ENCODE measurements around the gene APOA4.
"Not testable (repeated sequence)": the region's sequence is repeated elsewhere in the genome, so short reads cannot be mapped to it uniquely, and the experiment has no call there.

Gene APOA4

GRCh38 chr11:116829525-116830183, 6.5 kb upstream of the APOA4 start, which contains the start of gene APOC3:
APOC3 (plus strand) TSS chr11:116829907; CDS start chr11:116830583, 676 bp downstream.
- no peak for DNase-seq

DNA sequence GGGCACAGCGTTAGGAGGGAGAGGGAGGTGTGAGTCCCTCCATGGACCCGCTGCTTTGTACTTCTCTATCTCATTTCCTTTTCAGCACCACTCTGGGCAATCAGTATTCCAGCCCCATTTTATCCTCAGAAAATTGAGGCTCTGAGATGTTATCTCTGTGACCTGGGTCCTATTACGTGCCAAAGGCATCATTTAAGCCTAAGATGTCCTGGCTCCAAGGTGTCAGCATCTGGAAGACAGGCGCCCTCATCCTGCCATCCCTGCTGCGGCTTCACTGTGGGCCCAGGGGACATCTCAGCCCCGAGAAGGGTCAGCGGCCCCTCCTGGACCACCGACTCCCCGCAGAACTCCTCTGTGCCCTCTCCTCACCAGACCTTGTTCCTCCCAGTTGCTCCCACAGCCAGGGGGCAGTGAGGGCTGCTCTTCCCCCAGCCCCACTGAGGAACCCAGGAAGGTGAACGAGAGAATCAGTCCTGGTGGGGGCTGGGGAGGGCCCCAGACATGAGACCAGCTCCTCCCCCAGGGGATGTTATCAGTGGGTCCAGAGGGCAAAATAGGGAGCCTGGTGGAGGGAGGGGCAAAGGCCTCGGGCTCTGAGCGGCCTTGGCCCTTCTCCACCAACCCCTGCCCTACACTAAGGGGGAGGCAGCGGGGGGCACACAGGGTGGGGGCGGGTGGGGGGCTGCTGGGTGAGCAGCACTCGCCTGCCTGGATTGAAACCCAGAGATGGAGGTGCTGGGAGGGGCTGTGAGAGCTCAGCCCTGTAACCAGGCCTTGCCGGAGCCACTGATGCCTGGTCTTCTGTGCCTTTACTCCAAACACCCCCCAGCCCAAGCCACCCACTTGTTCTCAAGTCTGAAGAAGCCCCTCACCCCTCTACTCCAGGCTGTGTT, 5.8 kb upstream of the APOA4 start:
- DNase-seq = no peak

GRCh38 chr11:116827461-116827860, 4.4 kb upstream of the APOA4 start:
- no peak for DNase-seq

GRCh38 chr11:116826751-116827431, 3.8 kb upstream of the APOA4 start:
- DNase-seq = no peak

DNA sequence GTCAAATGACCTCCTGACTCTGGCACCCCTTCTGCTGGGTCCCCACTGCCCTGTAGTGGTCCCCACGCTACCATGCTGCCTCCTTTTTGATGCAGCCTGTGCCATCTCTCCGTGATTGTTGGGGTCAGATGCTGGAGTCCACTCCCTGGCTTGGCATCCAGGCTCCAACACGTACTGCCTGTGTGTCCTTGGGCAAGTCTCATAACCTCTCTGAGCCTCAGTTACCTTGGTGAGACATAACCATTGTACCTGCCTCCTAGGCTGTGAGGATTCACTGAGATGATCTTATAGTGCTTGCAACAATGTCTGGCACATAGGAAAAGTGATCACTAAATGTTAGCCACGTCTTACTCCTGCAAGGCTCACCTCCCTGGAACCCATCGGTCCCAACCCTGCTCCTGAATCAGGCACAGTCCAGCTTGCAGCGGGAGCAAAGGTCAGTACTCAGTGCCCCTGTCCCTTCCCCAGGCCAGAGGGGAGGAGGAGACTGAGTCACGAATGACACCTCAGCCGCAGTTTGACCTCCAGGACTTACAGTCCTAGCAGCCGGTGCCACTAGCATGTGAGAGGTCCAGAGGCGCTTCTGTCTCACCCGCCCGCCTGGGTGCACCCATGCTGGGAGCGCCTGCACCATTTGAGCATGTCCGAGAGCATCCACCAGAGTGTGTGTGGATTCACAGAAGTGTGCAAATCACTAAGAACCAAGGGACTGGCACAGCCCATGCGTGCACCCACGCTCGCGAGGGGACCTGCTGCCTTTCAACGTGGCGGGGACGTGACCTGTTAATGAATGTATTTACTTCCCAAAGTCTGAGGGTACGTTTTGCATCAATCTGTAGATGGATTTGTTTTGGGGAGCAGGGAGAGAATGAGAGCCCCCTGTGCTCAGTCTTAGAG, 3.0 kb upstream of the APOA4 start:
- DNase-seq = no peak

DNA sequence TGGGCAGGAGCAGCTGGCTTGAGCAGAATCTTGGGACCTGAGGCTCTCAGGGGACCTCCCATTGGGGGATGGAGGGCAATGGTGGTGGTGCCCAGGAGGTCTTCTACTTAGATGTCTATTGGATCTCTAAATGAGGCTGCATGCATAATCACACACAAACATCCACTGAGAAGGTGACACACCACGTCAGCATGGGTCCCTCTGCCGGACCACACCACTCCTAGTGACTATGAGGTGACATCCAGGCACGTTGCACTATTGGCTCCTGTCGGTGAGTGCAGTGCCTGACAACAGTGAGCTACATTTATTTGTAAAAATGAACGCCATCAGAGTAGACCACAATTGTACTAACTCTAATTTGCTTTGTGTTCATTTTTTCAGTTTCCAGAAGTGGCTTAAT, 2.3 kb upstream of the APOA4 start:
- DNase-seq = no peak

DNA sequence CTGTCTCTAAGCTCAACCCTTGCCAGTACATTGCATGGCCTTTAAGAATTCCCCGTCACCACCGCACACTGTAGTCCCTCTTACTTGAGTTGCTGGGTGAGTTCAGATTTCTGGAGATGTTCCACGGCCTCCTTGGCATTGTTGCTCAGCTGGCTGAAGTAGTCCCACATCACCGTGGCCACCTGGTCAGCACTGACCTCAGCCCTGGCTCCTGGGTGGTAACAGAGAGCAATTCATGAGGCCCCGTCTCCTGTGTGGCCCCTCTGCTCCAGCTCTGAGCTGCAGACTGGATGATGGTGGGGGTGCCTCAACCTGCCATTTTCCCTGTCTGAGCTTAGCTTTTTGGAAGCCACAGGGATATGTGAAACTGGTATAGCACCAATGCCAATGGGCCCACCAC, 529 bp downstream of the APOA4 start:
- DNase-seq = no peak

DNA sequence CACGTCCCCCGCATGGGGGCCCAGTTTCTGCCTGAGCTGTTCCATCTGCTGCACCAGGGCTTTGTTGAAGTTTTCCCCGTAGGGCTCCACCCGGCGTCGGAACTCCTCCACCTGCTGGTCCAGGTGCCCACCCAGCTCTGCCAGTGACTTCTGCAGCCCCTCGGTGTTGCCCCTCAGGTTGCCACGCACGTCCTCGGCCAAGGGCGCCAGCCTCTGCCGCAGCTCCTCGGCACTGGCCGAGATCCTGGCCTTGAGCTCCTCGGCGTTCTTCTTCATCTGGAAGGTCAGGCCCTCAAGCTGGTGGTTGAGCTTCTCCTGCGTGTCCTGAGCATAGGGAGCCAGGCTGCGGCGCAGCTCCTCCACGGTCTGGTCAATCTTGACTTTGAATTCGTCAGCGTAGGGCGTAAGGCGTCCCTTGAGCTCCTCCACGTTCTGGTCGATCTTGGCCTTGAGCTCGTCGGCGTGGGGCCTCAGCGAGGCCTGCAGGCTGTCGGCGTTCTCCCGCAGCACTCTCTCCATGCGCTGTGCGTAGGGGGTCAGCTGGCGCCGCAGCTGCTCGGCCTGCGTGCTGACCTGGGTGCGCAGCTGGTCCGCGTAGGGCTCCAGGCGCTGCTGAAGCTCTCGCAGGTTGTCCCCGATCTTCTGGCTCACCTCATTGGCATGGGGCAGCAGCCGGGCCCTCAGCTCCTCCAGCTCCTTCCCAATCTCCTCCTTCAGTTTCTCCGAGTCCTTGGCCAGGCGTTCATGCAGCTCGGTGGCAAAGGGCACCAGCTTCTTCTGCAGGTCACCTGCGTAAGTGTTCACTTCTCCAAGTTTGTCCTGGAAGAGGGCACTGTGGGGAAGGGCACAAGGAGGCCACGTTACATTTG, 1.8 kb downstream of the APOA4 start:
- DNase-seq = no peak

- no peak for DNase-seq
These were observed 4.1 kb downstream of the APOA4 start for GRCh38 chr11:116819049-116819448.

- DNase-seq = no peak
These were observed 8.6 kb downstream of the APOA4 start for GRCh38 chr11:116814502-116814901.

- DNase-seq = no peak
These were observed 9.2 kb downstream of the APOA4 start for GRCh38 chr11:116813781-116814471.

GRCh38 chr11:116813170-116813569, 9.9 kb downstream of the APOA4 start:
- DNase-seq = no peak

GRCh38 chr11:116812109-116812508, 11.0 kb downstream of the APOA4 start:
- no peak for DNase-seq

DNA sequence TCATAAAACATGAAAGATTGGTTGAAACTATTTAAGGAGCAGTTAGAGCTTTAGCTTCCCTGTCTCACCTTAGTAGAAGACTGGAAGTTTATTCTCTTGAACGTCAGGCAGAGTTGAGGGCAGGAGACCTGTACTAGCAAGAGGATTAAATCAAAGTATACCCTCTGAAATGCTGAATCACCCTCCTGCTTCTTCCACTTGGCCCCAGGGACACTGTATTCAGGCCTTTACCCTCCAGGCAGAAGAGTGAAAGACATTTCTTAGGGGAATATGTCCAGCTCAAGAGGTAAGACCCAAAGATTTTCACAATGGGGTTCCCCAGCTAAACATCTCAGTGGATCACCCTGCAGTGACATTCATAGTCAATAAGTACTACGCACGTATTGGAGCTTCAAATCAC, 11.9 kb downstream of the APOA4 start:
- DNase-seq = no peak

DNA sequence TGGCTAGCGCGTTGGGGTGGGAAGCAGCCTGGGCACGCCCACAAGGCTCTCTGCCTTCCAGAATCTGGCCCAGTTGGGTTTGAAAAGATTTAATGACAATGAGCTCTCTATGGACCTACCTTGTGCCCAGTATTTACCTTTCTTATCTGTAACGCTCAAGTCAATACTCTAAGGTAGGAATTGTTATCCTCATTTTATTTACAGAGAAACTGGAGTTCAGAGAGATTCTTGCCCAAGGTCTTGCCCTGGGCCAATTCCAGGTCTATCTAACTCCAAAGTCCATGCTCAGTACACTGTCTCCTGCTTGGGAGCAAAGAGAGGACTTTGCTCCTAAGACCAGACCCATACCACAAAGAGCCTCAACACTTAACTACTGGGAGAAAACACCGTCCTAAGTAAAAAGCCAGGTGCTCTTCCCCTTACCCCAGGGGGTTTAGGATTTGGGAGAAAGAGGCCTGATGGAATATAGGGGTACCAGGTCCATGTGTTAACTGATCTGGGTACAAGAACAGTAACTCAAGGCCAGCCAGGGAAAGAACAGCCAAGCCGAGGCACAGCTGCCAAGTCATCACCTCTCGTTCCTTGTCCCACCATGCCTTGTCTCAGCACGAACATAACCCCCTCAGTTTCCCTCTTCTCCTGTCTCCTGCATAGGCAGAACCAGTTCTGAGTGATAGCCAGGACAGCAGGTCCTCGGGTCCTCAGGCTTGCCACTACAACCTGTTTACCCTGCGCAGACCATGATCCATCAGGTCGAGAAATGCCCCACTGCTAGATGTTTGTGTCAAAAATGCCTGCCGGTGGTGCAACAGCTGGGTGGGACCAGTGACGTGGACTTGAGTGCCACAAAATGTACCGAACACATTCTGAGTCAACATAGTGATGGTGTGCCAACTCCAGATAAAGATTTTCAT, 14.6 kb downstream of the APOA4 start:
- no peak for DNase-seq

GRCh38 chr11:116807601-116808261, 15.4 kb downstream of the APOA4 start:
- DNase-seq = no peak

GRCh38 chr11:116804001-116804400, 19.1 kb downstream of the APOA4 start:
- DNase-seq = no peak

GRCh38 chr11:116801662-116802061, 21.4 kb downstream of the APOA4 start:
- not testable (repeated sequence) for DNase-seq

- no peak for DNase-seq
These were observed 22.5 kb downstream of the APOA4 start for GRCh38 chr11:116800610-116801009.
